Mesenchymal stem cell (in vitro differentiated cells and primary cell): ENCODE measurements around the gene PLCB3.

ENCODE experiments used
- DNase-seq: peaks from one replicate; pipeline ENCODE4 v3.0.0-alpha.2; 2013
- H2AFZ ChIP-seq: one replicate; pipeline ENCODE4 v1.6.1; 2013; ENCODE audit warnings: low read depth, mild to moderate bottlenecking, control low read depth, inconsistent platforms, low read length, moderate library complexity
- H2AK5ac ChIP-seq: 2 replicates; pipeline ENCODE4 v1.6.1; 2013; ENCODE audit warnings: low read length, moderate library complexity, mild to moderate bottlenecking, inconsistent platforms; ENCODE audit not compliant: severe bottlenecking
- H2BK120ac ChIP-seq: one replicate; pipeline ENCODE4 v1.6.1; 2013; ENCODE audit warnings: low read depth, mild to moderate bottlenecking, inconsistent platforms, low read length, moderate library complexity
- H2BK12ac ChIP-seq, 2 experiments: one replicate each; pipeline ENCODE4 v1.6.1; 2013; ENCODE audit warnings: inconsistent platforms in 2 of 2, low read length in 2 of 2, mild to moderate bottlenecking in 2 of 2, moderate library complexity in 2 of 2, control low read depth in 1 of 2
- H2BK15ac ChIP-seq: one replicate; pipeline ENCODE4 v1.6.1; 2013; ENCODE audit warnings: mild to moderate bottlenecking, low read depth, inconsistent platforms; ENCODE audit not compliant: poor library complexity, severe bottlenecking
- H2BK5ac ChIP-seq: 2 replicates; pipeline ENCODE4 v1.6.1; 2013; ENCODE audit warnings: low read depth, mild to moderate bottlenecking, low read length, control low read depth, inconsistent platforms; ENCODE audit not compliant: poor library complexity, severe bottlenecking
- H3K14ac ChIP-seq, 2 experiments: one replicate each; pipeline ENCODE4 v1.6.1; 2013; ENCODE audit warnings: inconsistent platforms in 2 of 2, low read length in 2 of 2, control low read depth in 1 of 2, mild to moderate bottlenecking in 1 of 2, moderate library complexity in 1 of 2
- H3K18ac ChIP-seq, 2 experiments: one replicate each; pipeline ENCODE4 v1.6.1; 2013; ENCODE audit warnings: inconsistent platforms in 2 of 2, low read length in 2 of 2, control low read depth in 1 of 2, low read depth in 1 of 2, mild to moderate bottlenecking in 1 of 2
- H3K23ac ChIP-seq, 2 experiments: one replicate each; pipeline ENCODE4 v1.6.1; 2013; ENCODE audit warnings: inconsistent platforms in 2 of 2, low read length in 2 of 2, mild to moderate bottlenecking in 2 of 2, moderate library complexity in 2 of 2, control low read depth in 1 of 2
- H3K27ac ChIP-seq: 2 replicates; pipeline ENCODE4 v1.5.1; 2013; ENCODE audit warnings: mild to moderate bottlenecking, moderate library complexity, low read length, control low read depth, inconsistent platforms; ENCODE audit not compliant: poor library complexity, severe bottlenecking
- H3K27me3 ChIP-seq, 2 experiments: 2 replicates each; pipeline versions ENCODE4 v1.6.1 to v1.7.0; 2013; ENCODE audit warnings: low read length in 2 of 2, mild to moderate bottlenecking in 2 of 2, moderate library complexity in 2 of 2, control low read depth in 1 of 2, inconsistent platforms in 1 of 2; ENCODE audit not compliant: control insufficient read depth in 1 of 2, insufficient read depth in 1 of 2
- H3K36me3 ChIP-seq, 2 experiments: 2 replicates each; pipeline versions ENCODE4 v1.6.1 to v1.7.0; 2013; ENCODE audit warnings: low read length in 2 of 2, control low read depth in 1 of 2, inconsistent platforms in 1 of 2, low read depth in 1 of 2, mild to moderate bottlenecking in 1 of 2; ENCODE audit not compliant: insufficient read depth in 2 of 2, control insufficient read depth in 1 of 2
- H3K4ac ChIP-seq, 2 experiments: one replicate each; pipeline ENCODE4 v1.6.1; 2013; ENCODE audit warnings: inconsistent platforms in 2 of 2, low read length in 2 of 2, mild to moderate bottlenecking in 2 of 2, moderate library complexity in 2 of 2, control low read depth in 1 of 2, low read depth in 1 of 2
- H3K4me1 ChIP-seq: 2 replicates; pipeline ENCODE4 v1.6.1; 2013; ENCODE audit warnings: low read depth, low read length, control low read depth; ENCODE audit not compliant: control insufficient read depth, insufficient read depth
- H3K4me2 ChIP-seq: 2 replicates; pipeline ENCODE4 v1.6.1; 2013; ENCODE audit warnings: low read length, mild to moderate bottlenecking, inconsistent platforms; ENCODE audit not compliant: poor library complexity, severe bottlenecking
- H3K4me3 ChIP-seq, 2 experiments: 2 replicates each; pipeline versions ENCODE4 v1.5.1 to v1.7.0; 2013; ENCODE audit warnings: low read length in 2 of 2, mild to moderate bottlenecking in 2 of 2, control low read depth in 1 of 2, low read depth in 1 of 2; ENCODE audit not compliant: insufficient read depth in 1 of 2
- H3K79me1 ChIP-seq: replicated peaks from 2 replicates; pipeline ENCODE4 v1.6.1; 2013; ENCODE audit warnings: mild to moderate bottlenecking, control low read depth, low read length, inconsistent platforms; ENCODE audit not compliant: poor library complexity, severe bottlenecking
- H3K9ac ChIP-seq: 2 replicates; pipeline ENCODE4 v1.7.0; 2013; ENCODE audit warnings: mild to moderate bottlenecking, low read length, moderate library complexity
- H3K9me3 ChIP-seq: 2 replicates; pipeline ENCODE4 v1.7.0; 2013; ENCODE audit warnings: mild to moderate bottlenecking, low read length; ENCODE audit not compliant: control insufficient read depth
- H4K8ac ChIP-seq: one replicate; pipeline ENCODE4 v1.6.1; 2013; ENCODE audit warnings: inconsistent platforms, mild to moderate bottlenecking, low read length, moderate library complexity
- H4K91ac ChIP-seq: one replicate; pipeline ENCODE4 v1.6.1; 2013; ENCODE audit warnings: mild to moderate bottlenecking, low read length, inconsistent platforms
- WGBS: methylation state at CpG from one replicate; pipeline ENCODE4 v1.1.7; 2013; ENCODE audit warnings: mixed read lengths; 5-methylcytosine and 5-hydroxymethylcytosine counted together

PLCB3 gene

GRCh38 chr11:64312947-64313346, 61.6 kb downstream of the PLCB3 start:
- H3K79me1 ChIP-seq = peaks cover 27% of the 10 kb centered on the region
- no peak overlapping the region for H2AK5ac ChIP-seq
- H4K91ac ChIP-seq = no peak overlapping the region
- H3K9ac ChIP-seq = peak overlapping the region; percentile 82
- H3K36me3 ChIP-seq = peaks cover 19 to 37% of the 10 kb centered on the region in 2 experiments
- peaks cover 5% of the 10 kb centered on the region for H3K4me1 ChIP-seq
- H3K14ac ChIP-seq = no peak overlapping the region
- no peak overlapping the region for H3K4me2 ChIP-seq
- WGBS = 95% methylated on average over 10 of the region's 10 CpGs
- peak overlapping the region in 1 of 2 experiments; percentile 76 for H3K4me3 ChIP-seq
- no peaks in the 10 kb centered on the region for H3K9me3 ChIP-seq
- no peak overlapping the region for H2BK120ac ChIP-seq
- no peak overlapping the region for H3K4ac ChIP-seq
- H2BK5ac ChIP-seq = no peak overlapping the region
- H4K8ac ChIP-seq = no peak overlapping the region
- no peaks in the 10 kb centered on the region for H3K27me3 ChIP-seq
- no peak overlapping the region for H3K18ac ChIP-seq
- DNase-seq = no peak
- H2BK15ac ChIP-seq = no peak overlapping the region
- no peak overlapping the region for H2AFZ ChIP-seq
- H2BK12ac ChIP-seq = no peak overlapping the region
- no peak overlapping the region for H3K27ac ChIP-seq
- H3K23ac ChIP-seq = no peak overlapping the region

GRCh38 chr11:64313491-64314145, 62.3 kb downstream of the PLCB3 start:
- no peak overlapping the region for H2AK5ac ChIP-seq
- no peak overlapping the region for H2BK120ac ChIP-seq
- no peak overlapping the region for H2BK5ac ChIP-seq
- H3K9ac ChIP-seq = peak overlapping the region; percentile 82
- no peak overlapping the region for H3K23ac ChIP-seq
- H3K14ac ChIP-seq = no peak overlapping the region
- peak overlapping the region in 1 of 2 experiments; percentile 76 for H3K4me3 ChIP-seq
- no peaks in the 10 kb centered on the region for H3K9me3 ChIP-seq
- no peak overlapping the region for H3K4me2 ChIP-seq
- peaks cover 29% of the 10 kb centered on the region for H3K79me1 ChIP-seq
- 92% methylated on average over 15 of the region's 18 CpGs for WGBS
- no peak overlapping the region for H2AFZ ChIP-seq
- no peak overlapping the region for H4K91ac ChIP-seq
- no peak overlapping the region for H3K27ac ChIP-seq
- H3K27me3 ChIP-seq = no peaks in the 10 kb centered on the region
- H4K8ac ChIP-seq = no peak overlapping the region
- no peak overlapping the region for H3K4ac ChIP-seq
- no peak for DNase-seq
- no peak overlapping the region for H2BK12ac ChIP-seq
- H3K4me1 ChIP-seq = peaks cover 5% of the 10 kb centered on the region
- no peak overlapping the region for H3K18ac ChIP-seq
- peaks cover 19 to 37% of the 10 kb centered on the region in 2 experiments for H3K36me3 ChIP-seq
- H2BK15ac ChIP-seq = no peak overlapping the region

- Histone ChIP-seq H3K23ac (no peak overlapping the region), H3K4me3 (peak overlapping the region in 1 of 2 experiments; percentile 76), H2AFZ (no peak overlapping the region), H3K79me1 (peaks cover 33% of the 10 kb centered on the region), H3K14ac (no peak overlapping the region), H2AK5ac (no peak overlapping the region), H2BK5ac (no peak overlapping the region), H3K36me3 (peaks cover 19 to 37% of the 10 kb centered on the region in 2 experiments), H3K27me3 (no peaks in the 10 kb centered on the region), H4K91ac (no peak overlapping the region), H3K18ac (no peak overlapping the region), H3K4ac (no peak overlapping the region), H4K8ac (no peak overlapping the region), H2BK120ac (no peak overlapping the region), H3K9me3 (no peaks in the 10 kb centered on the region), H2BK12ac (no peak overlapping the region), H3K9ac (peak overlapping the region; percentile 82), H3K4me1 (peaks cover 10% of the 10 kb centered on the region), H3K27ac (no peak overlapping the region), H3K4me2 (no peak overlapping the region), H2BK15ac (no peak overlapping the region)
- 90% methylated on average over 18 of the region's 19 CpGs for WGBS
- peak; percentile 50 for DNase-seq
These were observed 62.9 kb downstream of the PLCB3 start for GRCh38 chr11:64314146-64314804.

- Histone ChIP-seq H2AK5ac (no peak overlapping the region), H3K27ac (no peak overlapping the region), H3K4me1 (peaks cover 14% of the 10 kb centered on the region), H3K27me3 (no peaks in the 10 kb centered on the region), H3K36me3 (peaks cover 19 to 37% of the 10 kb centered on the region in 2 experiments), H3K9me3 (no peaks in the 10 kb centered on the region), H3K23ac (no peak overlapping the region), H4K8ac (no peak overlapping the region), H3K4ac (no peak overlapping the region), H3K14ac (no peak overlapping the region), H4K91ac (no peak overlapping the region), H3K4me2 (no peak overlapping the region), H3K79me1 (peaks cover 35% of the 10 kb centered on the region), H3K9ac (peak overlapping the region; percentile 82), H2AFZ (no peak overlapping the region), H2BK12ac (no peak overlapping the region), H2BK5ac (no peak overlapping the region), H2BK15ac (no peak overlapping the region), H3K4me3 (peak overlapping the region in 1 of 2 experiments; percentile 76), H3K18ac (no peak overlapping the region), H2BK120ac (no peak overlapping the region)
- WGBS = 92% methylated on average over 23 of the region's 24 CpGs
- DNase-seq = no peak
These were observed 63.7 kb downstream of the PLCB3 start for GRCh38 chr11:64314805-64315561.
